NCI-H748 treated with DMSO at 0.1 percent for 48 hours (cell line): Measurements from ENCODE around the gene R3HDM1.
"Not testable (repeated sequence)": the region's sequence is repeated elsewhere in the genome, so short reads cannot be mapped to it uniquely, and the experiment has no call there.

Experiments used
- DNase-seq: peaks from one replicate; lab custom pipeline; 2025; lab: John Stamatoyannopoulos, UW

Gene R3HDM1

DNA sequence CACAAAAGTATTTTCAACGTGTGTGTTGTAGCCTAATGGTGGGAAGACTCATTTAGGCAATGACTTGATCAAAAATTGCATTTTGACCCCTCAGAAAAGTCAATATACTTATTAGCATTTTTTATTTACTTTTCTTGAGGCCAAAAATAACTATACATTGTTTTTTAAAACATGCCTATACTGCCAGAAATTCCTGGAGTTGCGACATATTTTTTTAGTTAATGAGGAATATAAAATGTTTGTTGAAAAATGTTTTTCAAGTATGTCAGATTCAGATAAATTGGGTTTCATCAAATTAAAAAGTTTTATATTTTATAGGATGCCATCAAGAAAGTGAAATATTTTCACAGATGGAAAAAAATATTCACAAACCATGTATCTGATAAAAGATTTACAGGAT, 39.6 kb downstream of the R3HDM1 start:
- DNase-seq, result no peak

DNA sequence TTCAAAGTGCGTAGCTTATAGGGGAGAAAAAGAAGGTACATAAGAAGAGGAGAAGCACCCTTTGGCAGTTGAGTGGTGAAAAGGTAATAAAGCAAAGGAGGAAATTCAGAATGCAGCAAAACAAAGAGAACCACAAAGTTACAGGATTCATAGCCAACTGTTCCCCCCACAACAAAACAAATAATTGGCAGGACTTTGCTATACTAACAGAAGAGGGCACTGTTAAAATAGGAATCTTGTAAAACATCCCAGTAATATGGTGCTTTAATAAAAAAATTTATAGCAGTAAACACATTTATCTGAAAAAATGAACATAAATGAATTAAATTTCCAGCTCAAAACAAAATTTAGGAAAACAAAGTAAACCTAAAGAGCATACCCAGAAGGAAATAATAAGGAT, 42.3 kb downstream of the R3HDM1 start:
- DNase-seq, result no peak

DNA sequence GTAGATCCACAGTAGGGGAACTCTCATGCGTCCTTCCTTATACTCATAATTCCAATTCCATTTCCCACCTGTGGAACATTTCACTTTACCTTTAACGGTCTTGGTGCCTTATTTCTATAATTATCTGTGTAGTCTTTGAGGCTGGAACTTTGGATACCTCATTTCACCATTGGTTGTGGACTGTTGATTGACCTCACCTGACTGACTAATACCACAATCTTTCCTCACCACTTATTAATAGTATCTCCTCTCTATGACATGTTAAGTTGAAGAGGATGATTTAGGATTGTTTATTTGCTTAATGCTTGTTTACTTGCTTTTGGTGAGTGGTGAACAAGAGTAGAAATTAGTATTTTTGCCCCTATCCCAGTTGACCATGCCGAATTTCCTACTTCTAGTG, 50.0 kb downstream of the R3HDM1 start:
- no peak for DNase-seq

DNA sequence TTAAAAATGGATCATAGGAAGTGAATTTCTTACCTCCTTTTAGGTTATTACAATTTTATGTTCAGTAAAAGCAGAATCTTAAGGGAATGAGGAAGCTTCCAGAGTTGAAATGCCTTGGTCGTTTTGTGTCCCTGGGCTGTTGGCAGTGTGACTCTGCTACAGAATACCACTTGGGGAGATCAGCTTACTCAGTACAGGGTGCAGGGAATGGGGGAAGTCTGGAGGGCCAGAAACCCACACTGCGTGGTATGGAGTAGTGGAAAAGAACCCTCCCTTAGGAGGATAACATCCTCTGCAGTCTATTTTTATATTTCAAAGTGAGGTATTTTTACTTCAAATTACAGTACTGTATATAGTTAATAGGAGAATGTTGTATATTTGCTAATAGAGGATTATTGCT, 51.1 kb downstream of the R3HDM1 start:
- DNase-seq, result no peak

DNA sequence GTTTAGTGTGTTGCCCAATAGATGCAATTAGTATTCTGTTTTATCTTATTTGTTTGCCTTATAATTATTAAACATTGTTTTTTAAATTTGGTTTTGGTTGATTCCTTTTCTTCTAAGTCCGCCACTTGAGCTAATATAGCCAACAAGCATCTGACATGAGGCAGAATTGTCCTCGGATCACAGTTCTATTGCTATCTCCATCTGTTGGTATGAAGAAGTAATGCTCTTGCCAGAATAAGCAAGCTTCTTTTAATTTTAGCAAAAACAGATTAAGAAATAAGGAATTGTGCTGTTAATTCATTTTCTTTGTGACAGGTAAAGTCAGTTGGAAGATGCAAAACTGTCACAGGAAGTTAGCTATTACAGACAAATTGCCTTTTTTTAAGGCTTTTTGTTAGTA, 54.3 kb downstream of the R3HDM1 start:
- DNase-seq, result no peak

DNA sequence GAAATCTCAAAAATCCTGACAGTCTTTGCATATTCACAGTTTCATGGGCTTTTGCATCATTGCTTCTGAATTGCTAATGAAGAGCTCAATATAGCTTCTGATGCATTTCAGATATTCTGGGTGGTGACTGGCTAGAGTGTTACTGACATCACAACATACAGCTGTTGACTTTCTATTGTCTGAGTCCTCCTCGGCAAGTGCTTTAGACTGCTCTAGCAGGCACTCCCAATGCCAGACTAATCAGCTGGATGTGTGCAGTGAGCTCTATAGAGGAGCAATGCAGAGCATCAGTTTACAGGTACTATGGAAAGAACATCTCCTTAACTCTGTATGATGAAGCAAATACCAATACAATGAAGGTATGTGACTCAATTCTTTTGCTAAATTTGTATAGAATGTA, 54.9 kb downstream of the R3HDM1 start:
- no peak for DNase-seq

DNA sequence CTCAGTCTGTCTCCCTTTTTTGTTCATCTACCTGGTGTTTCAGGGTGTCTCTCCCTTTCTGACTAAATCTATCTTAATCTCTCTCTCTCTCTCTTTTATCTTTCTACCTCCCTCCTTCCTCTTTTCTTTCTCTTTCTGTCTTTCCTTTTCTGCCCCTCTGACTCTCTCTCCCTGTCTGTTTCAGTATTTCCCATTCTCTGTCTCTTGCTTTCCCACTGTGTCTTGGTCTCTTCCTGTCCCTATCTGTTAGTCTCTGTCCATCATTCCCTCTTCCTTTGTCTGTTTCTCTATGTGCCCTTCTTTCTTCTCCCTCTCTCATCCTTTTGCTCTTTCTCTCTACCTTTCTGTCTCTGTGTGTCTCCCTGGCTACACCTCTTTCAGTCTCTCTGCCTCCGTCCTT, 56.7 kb downstream of the R3HDM1 start:
- no peak for DNase-seq

DNA sequence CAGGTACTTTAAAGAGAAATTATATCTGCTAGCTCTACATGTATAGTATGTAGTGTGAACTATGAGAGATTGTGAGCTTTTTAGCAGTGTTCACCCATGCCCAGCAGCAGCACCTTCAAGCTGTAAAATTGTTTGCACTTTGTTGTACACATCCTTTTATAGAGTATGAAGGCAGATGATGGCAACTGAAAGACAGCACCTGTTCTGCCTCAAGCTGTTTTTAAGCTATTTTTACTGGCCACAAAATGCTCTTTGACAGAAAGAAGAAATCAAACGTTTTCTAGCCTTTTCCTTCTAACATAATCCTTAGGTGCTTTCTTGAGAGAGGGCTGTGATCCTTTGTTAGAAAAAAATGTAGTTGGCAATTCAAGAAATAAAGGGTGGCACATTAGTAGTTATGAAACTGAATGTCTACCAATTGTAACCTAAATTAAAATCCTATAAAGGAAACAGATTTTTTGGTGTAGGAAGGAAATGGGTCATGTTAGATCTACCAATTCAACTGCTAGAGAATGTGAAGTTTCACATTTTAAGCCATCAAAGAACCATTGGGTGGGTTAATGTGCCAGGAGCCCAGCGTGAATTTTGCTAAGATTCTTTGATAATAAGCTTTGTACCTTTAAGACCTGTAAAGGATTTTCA, 59.5 kb downstream of the R3HDM1 start:
- DNase-seq, result no peak

DNA sequence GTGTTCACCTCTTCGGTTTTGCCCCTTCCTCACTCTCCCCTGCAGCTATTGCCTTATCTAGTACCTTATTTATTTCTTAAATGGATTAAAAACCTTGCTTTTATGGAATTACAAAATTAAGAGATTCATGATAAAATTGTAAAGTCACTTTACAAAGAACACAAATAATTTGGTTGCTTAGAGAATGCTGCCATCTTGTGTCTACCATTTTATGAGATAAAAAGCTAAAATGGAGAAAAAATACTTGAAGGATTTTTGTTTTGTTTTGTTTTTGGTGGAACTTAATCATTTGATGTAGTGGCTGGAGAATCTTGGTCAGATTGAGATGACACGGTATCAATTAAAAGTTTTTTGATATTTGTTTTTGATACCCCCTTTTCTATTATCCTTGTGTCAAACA, 69.6 kb downstream of the R3HDM1 start:
- no peak for DNase-seq

DNA sequence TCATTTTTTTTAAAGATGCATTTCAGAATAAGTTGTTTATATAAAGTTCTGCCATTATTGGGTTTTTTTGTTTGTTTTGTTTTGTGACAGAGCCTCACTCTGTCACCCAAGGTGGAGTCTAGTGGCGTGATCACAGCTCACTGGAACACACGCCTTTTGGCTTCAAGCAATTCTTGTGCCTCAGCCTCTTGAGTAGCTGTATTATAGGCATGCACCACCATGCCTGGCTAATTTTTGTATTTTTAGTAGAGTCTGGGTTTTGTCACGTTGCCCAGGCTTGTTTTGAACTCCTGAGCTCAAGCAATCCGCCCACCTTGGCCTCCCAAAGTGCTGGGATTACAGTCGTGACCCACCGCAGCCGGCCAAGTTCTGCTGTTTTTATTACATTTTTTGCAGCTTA, 72.3 kb downstream of the R3HDM1 start:
- DNase-seq, result no peak

DNA sequence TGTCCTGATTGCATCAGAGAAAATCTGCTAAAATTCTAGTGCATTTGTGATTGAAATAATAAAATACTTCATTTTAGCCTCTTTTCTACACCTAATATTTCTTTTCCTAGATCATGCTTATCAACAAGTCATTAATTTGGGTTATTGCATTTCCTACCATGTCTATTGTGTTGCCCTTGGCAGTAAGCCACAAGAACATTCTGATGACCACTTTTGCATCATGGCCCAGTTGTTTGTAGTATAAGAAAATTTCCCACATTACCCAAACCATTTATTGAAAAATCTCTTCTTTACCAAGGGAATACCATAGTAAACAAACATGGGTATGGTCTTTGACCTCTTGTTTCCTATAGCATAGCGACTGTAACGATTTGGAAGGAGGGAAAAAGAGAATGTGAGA, 76.3 kb downstream of the R3HDM1 start:
- DNase-seq, result no peak

DNA sequence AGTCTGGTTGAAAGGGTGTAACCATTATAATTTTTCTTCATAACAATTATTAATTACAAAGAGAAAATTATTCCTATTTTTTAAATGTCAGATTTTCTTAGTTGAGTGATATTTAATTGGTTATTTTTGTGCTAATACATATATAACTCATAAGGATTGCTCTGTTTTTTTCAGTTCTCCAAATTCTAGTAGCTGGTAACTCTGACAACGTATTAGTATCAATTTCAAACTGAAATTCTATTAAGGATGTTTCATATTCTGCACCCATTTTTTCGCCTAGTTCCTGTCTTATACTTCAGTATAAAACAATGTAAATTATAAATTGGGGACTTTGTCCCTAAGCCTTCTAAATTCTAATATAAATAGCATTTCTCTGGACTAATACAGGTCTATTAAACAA, 81.0 kb downstream of the R3HDM1 start:
- DNase-seq, result no peak

DNA sequence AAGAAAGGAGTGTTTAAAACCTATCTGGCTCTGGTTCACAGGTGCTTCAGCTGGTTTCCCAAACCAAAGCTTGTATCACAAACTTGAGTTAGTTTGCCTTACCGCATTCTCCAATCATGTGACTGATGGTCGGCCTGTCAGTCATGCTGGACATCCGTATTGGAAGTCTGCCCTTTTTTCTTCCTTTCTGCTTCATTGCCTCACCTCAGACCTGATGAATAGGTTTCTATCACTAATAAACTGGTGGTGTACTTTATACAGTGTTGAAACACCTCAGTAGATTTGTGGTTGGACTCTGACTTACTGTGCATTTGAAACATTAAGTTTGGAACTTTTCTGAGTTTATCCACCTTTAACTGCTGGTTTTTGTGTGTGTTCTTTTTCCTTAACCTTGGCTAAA, 84.1 kb downstream of the R3HDM1 start:
- DNase-seq, result no peak

DNA sequence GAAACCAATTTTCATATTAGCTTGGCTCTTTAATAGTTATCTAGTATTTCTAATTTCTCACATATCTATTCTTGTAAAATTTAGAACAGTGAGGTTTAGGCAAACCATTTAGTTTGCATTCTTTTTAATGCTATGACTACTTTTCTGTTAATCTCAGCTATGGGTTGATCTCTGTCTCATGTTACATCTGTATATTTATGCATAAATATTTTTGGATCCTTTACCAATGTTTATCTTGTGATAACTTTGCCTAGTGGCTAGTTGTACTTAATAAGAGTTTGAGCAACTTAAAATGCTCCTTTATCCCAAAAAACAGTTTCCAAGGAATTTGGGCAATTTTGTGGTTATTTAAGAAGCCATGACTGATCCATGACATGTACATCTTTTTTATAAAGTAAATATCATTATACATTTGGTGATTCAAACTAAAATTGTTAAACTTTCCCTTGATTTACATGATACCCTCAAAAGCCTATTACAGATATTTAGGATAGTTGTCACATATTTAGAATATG, 86.3 kb downstream of the R3HDM1 start:
- no peak for DNase-seq

DNA sequence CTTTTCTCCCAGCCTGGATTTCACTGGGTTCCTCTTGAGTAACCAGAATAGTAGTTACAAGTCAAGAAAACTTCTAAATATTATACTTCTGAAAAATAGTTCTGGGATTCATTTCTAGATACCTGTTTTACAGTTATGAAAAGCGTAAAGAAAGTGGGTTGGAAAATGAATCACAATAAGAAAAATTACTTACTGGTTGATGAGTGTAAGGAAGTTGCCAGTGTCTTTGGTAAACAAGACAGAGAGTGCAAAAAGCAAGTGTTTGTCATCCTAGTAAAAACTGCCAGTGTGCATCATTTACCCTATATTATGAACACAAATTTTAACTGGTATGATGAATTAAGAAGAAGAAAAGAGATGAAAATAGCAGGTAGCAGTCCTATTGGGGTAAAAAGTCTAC, 88.9 kb downstream of the R3HDM1 start:
- DNase-seq, result no peak

DNA sequence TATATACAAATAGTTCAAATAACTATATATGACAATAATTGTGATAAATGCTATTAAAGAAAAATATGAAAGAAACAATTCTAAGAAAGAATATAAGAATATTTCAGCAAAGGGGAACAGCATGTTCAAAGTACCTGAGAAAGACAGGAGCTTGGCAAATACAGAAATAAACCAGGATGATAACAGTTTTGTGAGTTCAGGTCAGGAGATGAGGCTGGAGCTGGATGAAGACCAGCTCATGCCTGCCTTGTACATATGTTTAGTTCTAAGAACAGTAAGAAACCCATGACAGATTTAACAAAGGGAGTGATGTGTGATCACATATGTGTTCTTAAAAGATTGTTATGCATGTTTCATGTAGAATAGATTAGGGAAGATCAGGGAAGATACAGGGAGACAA, 98.2 kb downstream of the R3HDM1 start:
- no peak for DNase-seq

DNA sequence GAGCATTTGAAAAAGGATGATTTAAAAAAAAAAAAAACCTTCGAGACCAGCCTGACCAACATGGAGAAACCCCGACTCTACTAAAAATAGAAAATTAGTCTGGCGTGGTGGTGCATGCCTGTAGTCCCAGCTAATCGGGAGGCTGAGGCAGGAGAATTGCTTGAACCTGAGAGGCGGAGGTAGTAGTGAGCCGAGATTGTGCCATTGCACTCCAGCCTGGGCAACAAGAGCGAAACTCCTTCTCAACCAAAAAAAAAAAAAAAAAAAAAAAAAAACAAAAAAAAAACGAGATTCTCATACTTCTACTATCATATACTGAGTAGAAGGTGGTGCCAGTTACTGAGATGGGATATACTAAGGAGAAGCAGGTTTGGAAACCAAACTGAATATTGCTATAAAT, 98.8 kb downstream of the R3HDM1 start:
- DNase-seq, result not testable (repeated sequence)

DNA sequence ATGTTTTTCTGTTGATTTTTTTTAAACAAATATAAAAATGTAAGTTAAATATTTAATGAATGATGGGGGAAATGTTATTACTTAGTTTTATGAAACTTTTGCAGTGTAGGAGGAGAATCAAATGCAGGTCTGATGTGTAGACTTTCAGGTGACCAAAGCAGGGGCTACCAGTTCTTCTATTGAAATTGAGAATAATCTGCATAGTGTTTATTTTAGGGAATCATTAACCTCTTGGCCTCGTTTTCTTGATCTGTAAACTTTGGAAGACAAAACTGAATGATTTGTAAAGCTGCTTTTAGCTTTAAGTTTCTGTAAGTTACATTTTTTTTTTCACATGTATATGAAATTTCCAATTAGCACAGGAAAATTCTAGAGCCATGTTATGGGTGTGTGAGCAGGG, 99.2 kb downstream of the R3HDM1 start:
- DNase-seq, result no peak

DNA sequence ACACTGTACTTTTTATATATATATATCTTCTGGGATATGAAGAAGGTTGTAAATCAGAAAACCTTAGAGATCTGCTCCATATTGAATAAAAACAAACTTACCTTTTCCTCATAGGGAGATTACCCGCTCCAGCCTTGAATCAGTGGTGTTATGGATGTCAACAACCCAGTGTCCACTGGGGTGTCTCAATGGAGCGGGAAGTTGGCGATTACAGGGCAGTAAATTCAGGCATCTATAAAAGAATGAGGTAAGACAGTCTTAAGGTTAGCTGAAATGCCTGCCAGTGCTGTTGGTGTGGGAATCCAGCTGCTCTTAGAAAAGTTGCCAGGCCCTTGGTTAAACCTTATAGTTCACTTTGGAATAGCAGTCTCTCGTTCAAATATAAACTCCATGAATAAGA, 102.3 kb downstream of the R3HDM1 start:
- DNase-seq, result no peak

DNA sequence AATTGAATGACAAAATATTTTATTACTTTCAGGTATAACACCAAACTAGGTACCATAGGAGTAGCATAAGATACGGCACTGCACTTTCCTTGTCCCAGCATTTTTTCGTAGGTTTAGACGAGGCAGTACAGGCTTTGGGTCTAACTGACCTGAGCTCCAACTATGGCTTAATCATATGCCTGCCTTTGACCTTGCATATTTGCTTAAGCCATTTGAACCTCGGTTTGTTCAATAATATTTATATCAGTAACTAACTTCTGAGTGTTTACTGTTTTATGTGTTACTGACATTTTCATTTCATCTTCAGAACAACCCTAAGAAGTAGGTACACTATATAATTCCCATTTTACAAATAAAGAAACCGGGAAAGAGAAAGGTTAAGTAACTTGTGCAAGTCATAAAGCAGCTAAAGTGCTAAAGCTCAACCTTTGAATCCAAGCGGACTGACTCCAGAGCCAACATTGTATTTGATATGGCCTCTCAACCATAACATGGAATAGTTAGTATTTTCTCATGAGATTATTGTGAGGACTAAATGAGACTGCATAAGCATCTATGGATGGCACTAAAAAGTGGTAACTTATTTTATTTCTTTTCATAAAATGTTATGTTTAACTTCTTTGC, 104.0 kb downstream of the R3HDM1 start:
- no peak for DNase-seq

DNA sequence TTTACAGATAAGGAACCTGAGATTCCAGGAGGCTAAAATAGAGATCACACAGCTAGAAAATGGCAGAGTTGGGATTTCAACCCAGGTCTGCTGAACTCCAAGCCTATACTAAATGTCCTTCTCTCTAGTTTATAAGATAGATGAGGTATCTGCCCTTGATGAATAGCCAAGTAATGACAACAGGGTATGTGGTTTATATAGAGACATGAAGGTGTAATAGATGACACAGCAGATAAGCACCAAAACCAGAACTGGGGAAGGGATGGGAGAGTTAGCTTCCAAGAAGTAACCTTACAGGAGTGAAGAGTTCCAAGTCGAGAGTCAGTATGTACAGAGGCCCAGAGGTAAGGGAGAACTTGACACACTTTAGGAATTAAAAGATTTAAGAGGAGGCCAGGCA, 105.7 kb downstream of the R3HDM1 start:
- DNase-seq, result no peak

DNA sequence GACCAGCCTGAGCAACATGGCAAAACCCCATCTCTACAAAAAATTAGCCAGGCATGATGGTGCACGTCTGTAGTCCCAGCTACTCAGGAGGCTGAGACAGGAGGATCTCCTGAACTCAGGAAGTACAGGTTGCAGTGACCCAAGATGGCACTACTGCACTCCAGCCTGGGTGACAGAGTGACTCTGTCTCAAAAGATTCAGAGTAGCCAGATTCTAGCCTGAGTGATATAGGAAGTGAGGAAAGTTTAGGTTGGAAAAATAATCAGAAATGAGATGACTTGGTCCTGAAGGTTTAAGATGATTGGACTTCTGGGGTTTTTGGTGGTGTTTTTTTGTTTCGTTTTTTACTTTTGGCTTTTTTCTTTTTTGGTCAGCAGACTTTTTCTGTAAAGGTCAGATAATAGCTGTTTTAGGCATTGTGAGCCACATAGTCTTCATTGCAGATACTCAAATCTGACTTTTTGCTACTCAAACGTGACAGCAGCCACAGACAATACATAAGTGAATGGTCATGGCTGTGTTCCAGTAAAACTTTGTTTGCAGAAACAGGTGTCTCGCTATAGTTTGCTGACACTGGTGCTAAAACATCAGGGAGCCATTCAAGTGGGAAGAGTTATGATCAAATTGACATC, 106.3 kb downstream of the R3HDM1 start:
- no peak for DNase-seq

DNA sequence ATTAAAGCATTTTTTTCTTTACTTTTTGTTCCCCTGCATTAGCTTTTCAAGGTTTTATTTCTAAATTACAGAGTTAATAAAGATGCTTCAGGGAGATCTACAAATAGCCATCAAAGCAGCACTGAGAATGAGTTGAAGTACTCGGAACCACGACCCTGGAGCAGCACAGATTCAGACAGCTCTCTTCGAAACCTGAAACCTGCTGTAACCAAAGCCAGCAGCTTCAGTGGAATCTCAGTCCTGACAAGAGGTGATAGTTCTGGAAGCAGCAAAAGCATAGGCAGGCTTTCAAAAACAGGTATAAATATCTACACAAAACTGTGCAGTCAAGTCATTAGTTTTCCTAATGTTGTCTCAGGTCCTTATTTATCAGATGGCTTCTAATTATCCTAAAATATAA, 107.5 kb downstream of the R3HDM1 start:
- no peak for DNase-seq
